Measurements from ENCODE around the gene RELL1.

The RELL1 gene

GRCh38 chr4:37664696-37665095 lies 21.5 kb downstream of the RELL1 start:
- DNase-seq: no peak

- DNase-seq: no peak
Observed at GRCh38 chr4:37663552-37663951, 22.6 kb downstream of the RELL1 start.

- no peak for DNase-seq
Observed at GRCh38 chr4:37662861-37663390, 23.2 kb downstream of the RELL1 start.

- DNase-seq: no peak
Observed at GRCh38 chr4:37662251-37662650, 23.9 kb downstream of the RELL1 start.

DNA sequence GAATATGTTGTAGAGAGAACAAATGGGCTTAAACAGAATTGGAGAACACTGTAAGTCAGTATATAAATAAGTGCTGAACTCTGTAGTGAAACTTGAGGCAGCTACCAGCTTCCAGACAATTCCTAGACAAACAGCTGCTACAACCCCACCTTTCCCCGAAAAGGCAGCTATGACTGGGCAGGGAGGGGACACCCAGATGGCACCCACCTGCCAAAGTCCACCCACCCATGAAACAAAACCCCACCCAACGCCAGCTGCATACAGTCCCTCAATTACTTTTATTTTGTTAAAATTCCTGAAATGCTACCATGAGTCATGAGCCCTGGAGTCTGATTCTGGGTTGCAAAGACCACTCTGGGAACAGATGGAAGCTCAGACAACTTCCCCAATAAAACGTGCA lies 24.4 kb downstream of the RELL1 start:
- DNase-seq: no peak

DNA sequence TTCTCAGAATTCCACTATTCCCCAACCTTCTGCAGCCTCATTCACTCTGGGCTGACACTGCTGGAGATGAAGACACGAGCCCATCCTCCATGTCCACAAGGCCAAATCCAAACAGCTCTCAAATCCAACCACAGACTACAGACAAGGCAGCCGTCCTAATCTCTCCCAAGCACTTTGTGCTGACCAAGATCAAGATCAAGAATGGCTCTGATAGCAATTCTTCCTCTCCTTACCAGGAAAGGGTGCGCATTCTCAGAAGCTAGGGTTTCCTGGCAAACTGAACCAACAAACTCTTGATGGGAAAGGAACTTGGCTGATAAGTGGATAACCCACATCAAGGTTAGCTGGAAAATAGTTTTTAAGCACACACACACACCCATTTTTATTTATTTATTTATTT lies 26.5 kb downstream of the RELL1 start:
- no peak for DNase-seq

DNA sequence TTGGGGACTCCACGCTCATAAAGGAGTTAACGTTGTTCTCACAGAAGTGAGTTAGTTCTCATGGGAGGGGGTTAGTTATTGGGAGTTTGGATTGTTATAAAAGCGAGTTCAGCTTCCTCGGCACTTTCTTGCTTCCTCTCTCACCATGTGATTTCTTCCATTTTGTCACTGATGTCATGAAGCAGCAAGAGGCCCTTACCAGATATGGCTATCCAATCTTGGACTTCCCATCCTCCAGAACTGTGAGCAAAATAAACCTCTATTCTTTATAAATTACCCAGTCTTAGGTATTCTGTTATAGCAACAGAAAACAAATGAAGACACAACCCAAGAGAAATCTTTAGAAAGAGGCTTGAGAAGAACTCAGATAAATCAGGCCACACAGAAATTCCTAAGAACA lies 29.5 kb downstream of the RELL1 start:
- no peak for DNase-seq

- DNase-seq: no peak
Observed at GRCh38 chr4:37653601-37654000, 32.6 kb downstream of the RELL1 start.

GRCh38 chr4:37652747-37653527 lies 33.2 kb downstream of the RELL1 start:
- no peak for DNase-seq

DNA sequence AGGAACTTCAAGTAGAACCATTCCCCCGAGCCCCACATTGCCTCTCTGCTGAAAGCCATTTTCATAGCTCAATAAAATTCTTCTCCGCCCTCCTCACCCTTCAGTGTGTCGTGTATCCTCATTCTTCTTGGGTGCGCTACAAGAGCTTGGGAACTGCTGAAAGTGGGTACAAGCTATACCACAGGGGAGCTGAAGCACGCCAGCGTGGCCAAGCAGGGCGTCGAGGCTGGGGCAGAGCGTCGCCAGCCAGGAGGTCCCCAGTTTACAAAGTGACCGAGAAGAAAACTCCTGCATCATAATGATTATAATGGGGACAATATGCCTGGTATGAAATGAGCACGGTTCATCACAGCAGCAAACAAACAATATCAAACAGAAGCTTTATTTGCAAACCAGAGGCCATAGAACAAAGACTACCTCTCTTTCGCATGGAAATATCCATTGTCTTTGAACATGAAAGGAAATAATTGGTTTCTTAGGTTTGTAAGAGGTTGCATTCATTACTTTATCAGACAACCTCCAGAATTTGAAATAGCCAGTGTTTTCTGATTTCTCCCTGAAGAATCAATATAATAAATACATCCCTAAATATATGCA lies 34.3 kb downstream of the RELL1 start:
- DNase-seq: no peak

DNA sequence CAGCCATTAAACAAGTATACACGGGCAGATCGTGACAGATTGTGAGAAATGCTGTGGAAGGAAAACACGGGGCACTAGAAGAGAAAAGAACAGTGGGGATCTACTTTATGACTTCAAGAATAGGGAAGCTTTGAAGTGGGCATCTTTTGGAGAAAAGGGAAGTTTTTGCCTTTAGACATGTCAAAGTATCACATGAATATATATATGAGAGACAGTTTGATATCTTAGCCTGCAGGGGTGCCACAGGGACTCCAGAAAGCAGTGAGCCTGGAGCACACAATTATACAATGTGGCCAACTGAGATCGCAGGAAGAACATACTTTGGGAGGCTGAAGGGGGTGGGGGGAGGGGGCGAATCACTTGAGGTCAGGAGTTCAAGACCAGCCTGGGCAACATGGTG lies 35.7 kb downstream of the RELL1 start:
- DNase-seq: no peak

DNA sequence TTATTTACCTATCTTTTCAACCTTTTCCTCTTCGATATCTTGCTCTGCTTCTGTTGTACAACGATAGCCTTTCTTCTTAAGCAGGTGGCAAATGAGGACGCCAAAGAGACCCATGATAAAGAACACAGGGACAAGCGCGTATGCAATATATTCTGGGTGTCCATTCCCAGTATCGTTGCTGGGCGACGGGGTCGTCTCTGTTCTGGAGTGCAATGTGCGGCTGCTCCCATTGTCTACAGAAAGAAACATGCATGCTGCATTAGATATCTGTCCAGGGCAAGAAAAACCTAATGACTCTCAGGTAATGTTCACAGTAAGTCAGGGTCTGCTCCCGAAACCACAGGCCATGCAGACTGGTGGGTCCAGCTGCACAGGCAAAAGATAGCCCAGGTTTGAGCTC lies 36.9 kb downstream of the RELL1 start:
- DNase-seq: no peak

GRCh38 chr4:37648084-37648817 lies 37.9 kb downstream of the RELL1 start:
- no peak for DNase-seq

- DNase-seq: no peak
Observed at GRCh38 chr4:37646247-37646646, 39.9 kb downstream of the RELL1 start.

DNA sequence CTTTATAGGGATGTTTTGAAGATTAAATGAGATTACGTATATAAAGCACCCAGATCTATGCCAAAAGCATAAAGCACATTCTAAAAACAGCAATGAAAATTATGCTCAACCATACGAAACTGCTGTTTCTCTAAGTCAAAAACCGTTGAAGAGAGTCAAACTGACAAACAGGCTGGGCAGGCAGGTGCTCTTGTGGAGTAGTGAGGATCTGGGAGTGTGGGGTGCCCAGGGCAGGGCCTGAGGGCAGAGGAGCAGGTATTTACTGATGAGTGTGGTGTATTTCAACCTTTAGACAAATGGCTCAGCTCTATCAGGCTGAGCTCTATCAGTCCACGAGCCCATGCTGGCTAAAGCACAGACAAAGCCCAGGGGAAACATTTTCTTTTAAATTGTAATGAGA lies 40.4 kb downstream of the RELL1 start:
- DNase-seq: no peak

DNA sequence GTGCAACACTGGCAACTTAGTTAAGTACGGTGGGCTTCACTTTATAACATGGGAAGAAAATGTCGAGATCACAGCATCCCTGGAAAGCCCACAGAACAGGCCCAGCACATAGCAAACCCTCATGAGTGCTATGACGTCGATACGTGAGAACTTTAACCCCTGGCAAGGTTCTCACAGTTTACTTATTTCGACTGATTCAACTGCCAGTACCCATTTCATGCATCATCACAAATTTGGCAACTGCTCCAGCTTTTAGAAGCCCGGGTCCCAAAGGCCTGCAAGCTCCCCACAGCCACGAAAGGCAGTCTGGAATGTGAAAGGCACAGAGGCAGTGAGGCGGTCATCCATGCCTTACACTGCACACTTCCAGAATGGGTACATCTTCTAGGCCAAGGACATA lies 41.2 kb downstream of the RELL1 start:
- DNase-seq: no peak

DNA sequence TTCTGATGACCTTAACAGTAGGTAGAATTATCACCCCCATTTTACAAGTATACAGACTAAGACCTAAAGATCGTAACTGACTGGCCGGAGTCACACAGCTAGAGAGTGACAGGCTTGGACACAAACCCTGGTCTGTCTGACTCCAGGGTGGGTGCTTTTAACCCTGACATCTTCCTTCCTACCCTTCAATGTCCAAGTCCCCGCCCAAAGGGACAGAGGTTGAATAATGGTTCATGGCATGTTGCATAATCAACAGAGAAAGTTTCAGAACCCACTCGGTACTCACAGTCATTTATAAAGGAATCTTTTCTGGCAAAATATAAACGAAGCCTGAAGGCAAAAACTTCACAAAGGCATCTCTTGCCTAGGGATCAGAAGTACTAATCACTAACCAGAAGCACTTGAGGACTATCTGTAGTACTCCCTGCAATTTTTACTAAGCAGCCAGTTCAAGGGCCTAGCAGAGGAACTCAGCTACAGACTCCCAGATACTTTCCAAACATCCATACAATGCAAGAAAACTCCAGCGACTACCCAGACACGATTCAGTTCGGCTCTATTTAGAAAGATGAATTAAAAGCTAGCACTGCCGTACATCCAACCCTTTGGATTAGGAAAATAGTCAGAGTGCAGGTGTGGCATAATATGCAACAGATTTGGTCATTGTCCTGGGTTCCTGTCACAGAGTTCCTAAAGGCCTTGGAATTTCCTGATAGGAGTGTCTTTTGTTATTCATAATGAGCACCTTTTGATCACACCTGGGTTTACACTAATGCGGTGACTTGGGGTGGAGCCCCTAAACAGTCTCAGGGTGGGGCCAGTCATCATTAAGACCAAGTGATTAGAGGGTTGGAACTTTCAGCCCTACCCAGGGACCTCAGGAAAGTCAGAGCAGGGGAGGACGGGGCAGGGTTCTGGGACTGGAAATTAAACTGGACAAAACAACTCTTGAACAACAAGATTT lies 44.0 kb downstream of the RELL1 start:
- no peak for DNase-seq

GRCh38 chr4:37641352-37641751 lies 44.8 kb downstream of the RELL1 start:
- no peak for DNase-seq

DNA sequence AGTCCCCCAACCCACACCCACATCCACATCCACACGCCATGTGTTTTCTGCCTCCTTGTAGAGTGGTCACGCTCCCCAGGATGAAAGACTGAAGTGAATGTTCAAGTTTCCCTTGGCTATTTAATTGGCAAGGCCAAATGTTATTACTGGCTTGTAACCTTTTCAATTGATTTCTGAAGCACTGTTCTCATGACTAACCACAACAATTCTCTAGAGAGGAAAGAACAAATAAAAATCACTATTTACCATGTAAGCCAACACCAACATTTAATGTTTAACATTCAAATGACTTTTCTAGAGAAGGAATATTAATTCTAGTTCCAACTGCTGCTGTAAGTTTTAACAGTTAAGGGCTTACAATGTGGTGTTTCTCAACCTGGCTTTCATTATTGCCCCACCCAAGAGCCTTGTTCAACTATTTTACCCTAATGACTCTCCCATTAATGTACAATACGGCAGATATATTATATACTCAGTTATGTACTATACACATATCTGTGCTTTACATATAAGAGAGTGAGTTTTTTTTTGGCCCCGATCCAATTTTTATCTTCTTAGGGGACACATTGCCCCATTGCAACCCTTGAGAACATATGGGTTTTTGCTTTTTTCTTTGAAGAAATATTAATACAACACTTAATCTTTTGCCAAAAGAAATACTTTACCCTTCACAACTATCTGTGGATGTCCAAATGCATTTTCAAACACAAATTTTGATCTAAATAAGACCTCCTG lies 46.5 kb downstream of the RELL1 start:
- no peak for DNase-seq

- no peak for DNase-seq
Observed at GRCh38 chr4:37635155-37635554, 51.0 kb downstream of the RELL1 start.

GRCh38 chr4:37634180-37634579 lies 52.0 kb downstream of the RELL1 start:
- DNase-seq: no peak

DNA sequence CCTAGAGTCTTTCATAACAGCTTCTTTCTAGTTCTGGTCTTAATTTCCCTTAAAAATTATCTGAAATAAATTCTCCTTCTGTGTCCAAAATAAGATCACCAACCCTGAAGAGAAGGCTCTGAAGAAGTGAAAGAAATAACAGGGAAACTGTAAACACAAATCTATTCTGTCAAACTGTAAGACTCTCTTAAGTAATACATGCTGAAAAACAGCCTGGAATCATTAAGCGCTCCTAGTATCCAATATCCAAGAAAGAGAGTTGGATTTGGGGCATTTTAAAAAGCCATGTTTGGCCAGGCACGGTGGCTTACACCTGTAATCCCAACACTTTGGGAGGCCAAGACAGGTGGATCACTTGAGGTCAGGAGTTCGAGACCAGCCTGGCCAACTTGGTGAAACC lies 53.3 kb downstream of the RELL1 start:
- no peak for DNase-seq

Data from activated CD8-positive, alpha-beta memory T cell treated with anti-CD3 and anti-CD28 coated beads for 24 hours (primary cell).